Hepatocyte (in vitro differentiated cells): ENCODE results near the gene SUN3.
"Not testable (repeated sequence)": the region's sequence is repeated elsewhere in the genome, so short reads cannot be mapped to it uniquely, and the experiment has no call there.

ENCODE experiments used
- EZH2 ChIP-seq: fragments of 200-600 bp; sonication (generic); IDR thresholded peaks from 2 replicates; pipeline ENCODE4 v1.6.1; 2016; ENCODE audit warnings: antibody characterized with exemption, mild to moderate bottlenecking, borderline replicate concordance
- EZH2phosphoT487 ChIP-seq: fragments of 200-600 bp; sonication (generic); IDR thresholded peaks from one replicate; pipeline ENCODE4 v1.6.1; 2018; ENCODE audit warnings: antibody characterized with exemption, mild to moderate bottlenecking, low read depth, moderate library complexity; ENCODE audit not compliant: unreplicated experiment, severe bottlenecking
- TF ChIP-seq, protein P1 (sequence below): fragments of 200-600 bp; sonication (generic); IDR thresholded peaks from 2 replicates; pipeline ENCODE4 v1.5.1; 2016; ENCODE audit warnings: antibody characterized with exemption, mild to moderate bottlenecking; ENCODE audit not compliant: poor library complexity

GRCh38 chr7:48000164-48000563 is 28.7 kb downstream of the SUN3 start:
- TF ChIP-seq, protein P1, sequence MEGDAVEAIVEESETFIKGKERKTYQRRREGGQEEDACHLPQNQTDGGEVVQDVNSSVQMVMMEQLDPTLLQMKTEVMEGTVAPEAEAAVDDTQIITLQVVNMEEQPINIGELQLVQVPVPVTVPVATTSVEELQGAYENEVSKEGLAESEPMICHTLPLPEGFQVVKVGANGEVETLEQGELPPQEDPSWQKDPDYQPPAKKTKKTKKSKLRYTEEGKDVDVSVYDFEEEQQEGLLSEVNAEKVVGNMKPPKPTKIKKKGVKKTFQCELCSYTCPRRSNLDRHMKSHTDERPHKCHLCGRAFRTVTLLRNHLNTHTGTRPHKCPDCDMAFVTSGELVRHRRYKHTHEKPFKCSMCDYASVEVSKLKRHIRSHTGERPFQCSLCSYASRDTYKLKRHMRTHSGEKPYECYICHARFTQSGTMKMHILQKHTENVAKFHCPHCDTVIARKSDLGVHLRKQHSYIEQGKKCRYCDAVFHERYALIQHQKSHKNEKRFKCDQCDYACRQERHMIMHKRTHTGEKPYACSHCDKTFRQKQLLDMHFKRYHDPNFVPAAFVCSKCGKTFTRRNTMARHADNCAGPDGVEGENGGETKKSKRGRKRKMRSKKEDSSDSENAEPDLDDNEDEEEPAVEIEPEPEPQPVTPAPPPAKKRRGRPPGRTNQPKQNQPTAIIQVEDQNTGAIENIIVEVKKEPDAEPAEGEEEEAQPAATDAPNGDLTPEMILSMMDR = not testable (repeated sequence)
- TF ChIP-seq EZH2phosphoT487, EZH2: not testable (repeated sequence)
